Glutamatergic neuron (in vitro differentiated cells): ENCODE measurements around the gene FGF19. TPM values are rescaled to one million over a fixed set of nuclear protein-coding genes. Genes with fewer than 3 reads are reported as not detected.

Experiments used
- DNase-seq: peaks from one replicate; pipeline ENCODE4 v3.0.0; 2022
- H3K27ac Mint-ChIP-seq: one replicate; pipeline ENCODE4 v1.8.0; 2020; ENCODE audit warnings: mild to moderate bottlenecking, mixed read lengths, inconsistent platforms; ENCODE audit not compliant: unreplicated experiment
- H3K27me3 Mint-ChIP-seq: one replicate; pipeline ENCODE4 v1.8.0; 2020; ENCODE audit warnings: mild to moderate bottlenecking, moderate library complexity, mixed read lengths, inconsistent platforms; ENCODE audit not compliant: unreplicated experiment
- H3K36me3 Mint-ChIP-seq: one replicate; pipeline ENCODE4 v1.8.0; 2020; ENCODE audit warnings: mild to moderate bottlenecking, mixed read lengths, inconsistent platforms; ENCODE audit not compliant: unreplicated experiment
- H3K4me1 Mint-ChIP-seq: one replicate; pipeline ENCODE4 v1.8.0; 2020; ENCODE audit warnings: mild to moderate bottlenecking, low read depth, mixed read lengths, inconsistent platforms; ENCODE audit not compliant: unreplicated experiment
- H3K4me3 Mint-ChIP-seq: one replicate; pipeline ENCODE4 v1.8.0; 2020; ENCODE audit warnings: mild to moderate bottlenecking, mixed read lengths, inconsistent platforms; ENCODE audit not compliant: unreplicated experiment
- H3K9me3 Mint-ChIP-seq: one replicate; pipeline ENCODE4 v1.8.0; 2020; ENCODE audit warnings: mild to moderate bottlenecking, moderate library complexity, mixed read lengths, inconsistent platforms; ENCODE audit not compliant: unreplicated experiment
- total RNA-seq: library from RNA; stranded (reverse); fragmentation: NEBNext Ultra II Directional; extraction: Animal tissue kit (Norgen Biotek cat#: 25700); gene quantifications from one replicate; pipeline ENCODE4 v1.2.1, GENCODE V29; 2021; ENCODE audit not compliant: unreplicated experiment
- TF ChIP-seq, protein P1 (sequence below): fragments of 200-600 bp; sonication (generic); IDR thresholded peaks from one replicate; pipeline ENCODE4 v1.5.0; 2021; ENCODE audit not compliant: partially characterized antibody, unreplicated experiment

Gene FGF19
- total RNA-seq, 1 donor from 2014 or later, result 5.1 TPM

DNA sequence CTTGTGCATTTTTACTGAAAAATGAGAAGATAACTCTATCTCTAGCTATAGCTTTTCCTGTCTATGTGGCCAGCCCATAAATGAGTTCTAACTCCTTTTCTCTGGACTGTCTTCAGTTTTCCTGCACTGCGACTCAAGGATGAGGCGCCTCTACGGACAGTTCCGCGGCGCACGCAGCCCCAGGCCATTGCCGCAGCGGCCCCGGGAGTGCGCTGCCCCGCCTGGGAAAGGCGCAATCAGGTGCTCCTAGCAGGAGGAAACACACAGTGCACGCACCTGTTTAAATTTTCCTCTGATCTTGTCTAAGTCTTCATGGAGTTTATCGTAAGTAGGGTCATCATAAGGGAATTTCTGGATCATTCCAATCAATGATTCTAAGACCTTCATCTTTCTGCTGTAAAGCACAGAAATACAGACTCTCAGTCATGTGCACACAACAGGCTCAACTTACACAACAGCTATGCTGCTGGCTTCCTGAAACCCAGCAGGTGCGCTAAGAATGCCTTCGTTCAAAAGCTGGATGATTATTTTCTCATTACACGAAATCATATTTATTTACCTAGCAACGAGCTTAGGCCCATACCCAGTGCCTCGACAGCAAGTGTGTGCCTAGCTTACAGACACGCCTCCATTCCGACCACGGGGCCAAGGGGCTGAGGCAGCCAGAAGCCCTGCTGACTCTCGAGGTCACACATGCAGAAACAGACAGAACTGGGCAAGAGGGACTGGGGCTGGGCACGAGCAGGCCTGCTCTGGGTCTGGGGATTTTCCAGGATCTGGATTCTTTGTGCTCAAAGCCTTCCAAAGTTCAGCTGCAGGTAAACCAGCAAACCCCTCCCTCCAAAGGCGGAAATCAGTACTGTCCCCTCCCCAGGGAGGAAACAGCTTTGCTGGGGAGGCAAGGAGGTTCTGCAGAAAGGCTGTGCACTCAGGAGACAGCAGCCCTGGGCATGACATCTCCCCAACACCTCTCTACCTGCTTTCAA lies 35.9 kb downstream of the FGF19 start:
- no peak for DNase-seq
- Mint-ChIP-seq H3K36me3 (no peaks in the 10 kb centered on the region), H3K9me3 (peaks cover 2% of the 10 kb centered on the region), H3K4me1 (peaks cover 17% of the 10 kb centered on the region), H3K4me3 (no peak overlapping the region), H3K27ac (no peak overlapping the region), H3K27me3 (no peaks in the 10 kb centered on the region)
- TF ChIP-seq, protein P1, sequence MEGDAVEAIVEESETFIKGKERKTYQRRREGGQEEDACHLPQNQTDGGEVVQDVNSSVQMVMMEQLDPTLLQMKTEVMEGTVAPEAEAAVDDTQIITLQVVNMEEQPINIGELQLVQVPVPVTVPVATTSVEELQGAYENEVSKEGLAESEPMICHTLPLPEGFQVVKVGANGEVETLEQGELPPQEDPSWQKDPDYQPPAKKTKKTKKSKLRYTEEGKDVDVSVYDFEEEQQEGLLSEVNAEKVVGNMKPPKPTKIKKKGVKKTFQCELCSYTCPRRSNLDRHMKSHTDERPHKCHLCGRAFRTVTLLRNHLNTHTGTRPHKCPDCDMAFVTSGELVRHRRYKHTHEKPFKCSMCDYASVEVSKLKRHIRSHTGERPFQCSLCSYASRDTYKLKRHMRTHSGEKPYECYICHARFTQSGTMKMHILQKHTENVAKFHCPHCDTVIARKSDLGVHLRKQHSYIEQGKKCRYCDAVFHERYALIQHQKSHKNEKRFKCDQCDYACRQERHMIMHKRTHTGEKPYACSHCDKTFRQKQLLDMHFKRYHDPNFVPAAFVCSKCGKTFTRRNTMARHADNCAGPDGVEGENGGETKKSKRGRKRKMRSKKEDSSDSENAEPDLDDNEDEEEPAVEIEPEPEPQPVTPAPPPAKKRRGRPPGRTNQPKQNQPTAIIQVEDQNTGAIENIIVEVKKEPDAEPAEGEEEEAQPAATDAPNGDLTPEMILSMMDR, result no peak

DNA sequence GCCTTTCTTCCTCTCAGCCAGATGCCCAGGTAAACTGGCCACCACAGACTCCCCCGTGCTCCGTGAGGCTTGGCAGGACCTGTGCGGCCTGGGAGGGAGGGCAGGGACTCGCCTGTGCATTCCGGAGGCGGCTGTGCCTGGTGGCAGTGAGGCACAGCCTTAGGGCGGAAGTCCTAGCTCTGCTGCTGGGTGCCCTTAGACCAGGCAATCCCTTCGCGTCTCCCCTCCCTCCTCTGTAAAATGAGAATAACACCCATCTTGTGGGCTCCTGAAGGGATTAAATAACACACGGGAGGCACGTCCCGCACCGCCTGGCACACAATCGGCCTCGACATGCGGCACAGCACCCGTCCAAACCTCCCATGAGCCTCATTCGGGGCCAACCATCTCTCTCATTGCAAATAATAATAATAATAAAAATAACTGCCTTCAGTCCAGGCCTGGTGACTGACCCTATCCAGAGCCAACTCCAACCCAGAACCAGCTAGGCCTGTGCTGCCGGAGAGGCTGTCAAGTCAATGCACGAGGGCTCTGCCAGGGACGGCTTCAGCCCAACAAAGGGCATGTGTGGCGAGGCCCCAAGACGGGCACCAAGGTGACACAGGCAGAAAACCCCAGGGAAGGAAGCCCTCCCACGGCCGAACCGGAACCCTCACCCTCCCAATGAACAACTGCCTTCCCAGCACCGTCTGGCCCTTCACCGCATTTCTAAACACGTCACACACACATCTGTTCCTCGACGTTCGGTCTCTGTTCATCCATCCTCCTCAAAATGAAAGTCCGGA lies 36.9 kb downstream of the FGF19 start:
- no peak overlapping the region for H3K27ac Mint-ChIP-seq
- no peaks in the 10 kb centered on the region for H3K36me3 Mint-ChIP-seq
- peaks cover 2% of the 10 kb centered on the region for H3K9me3 Mint-ChIP-seq
- peaks cover 17% of the 10 kb centered on the region for H3K4me1 Mint-ChIP-seq
- H3K27me3 Mint-ChIP-seq, result no peaks in the 10 kb centered on the region
- no peak for DNase-seq
- TF ChIP-seq, protein P1, result no peak
- no peak overlapping the region for H3K4me3 Mint-ChIP-seq

DNA sequence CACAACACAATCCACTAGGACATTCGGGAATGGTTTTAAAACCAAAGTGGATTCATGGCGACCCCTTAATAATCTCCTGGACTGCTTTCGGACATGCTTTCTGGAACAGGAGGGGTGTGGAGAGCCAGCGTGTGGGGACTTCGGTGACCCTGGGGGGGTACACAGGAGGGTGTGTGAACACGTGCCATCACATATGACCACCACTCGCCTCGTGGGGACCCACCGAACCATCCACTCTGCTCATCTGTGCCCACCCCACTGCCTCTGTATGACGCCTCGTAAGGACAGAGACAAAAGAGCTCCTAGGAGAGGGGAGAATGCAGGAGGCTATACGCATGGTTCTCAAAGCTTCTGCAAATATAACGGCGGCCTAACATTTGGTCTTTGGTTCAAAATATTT lies 37.6 kb downstream of the FGF19 start:
- Mint-ChIP-seq H3K4me3 (no peak overlapping the region), H3K27me3 (no peaks in the 10 kb centered on the region), H3K27ac (no peak overlapping the region), H3K36me3 (no peaks in the 10 kb centered on the region), H3K9me3 (peaks cover 2% of the 10 kb centered on the region), H3K4me1 (peaks cover 17% of the 10 kb centered on the region)
- no peak for DNase-seq
- TF ChIP-seq, protein P1, result no peak

DNA sequence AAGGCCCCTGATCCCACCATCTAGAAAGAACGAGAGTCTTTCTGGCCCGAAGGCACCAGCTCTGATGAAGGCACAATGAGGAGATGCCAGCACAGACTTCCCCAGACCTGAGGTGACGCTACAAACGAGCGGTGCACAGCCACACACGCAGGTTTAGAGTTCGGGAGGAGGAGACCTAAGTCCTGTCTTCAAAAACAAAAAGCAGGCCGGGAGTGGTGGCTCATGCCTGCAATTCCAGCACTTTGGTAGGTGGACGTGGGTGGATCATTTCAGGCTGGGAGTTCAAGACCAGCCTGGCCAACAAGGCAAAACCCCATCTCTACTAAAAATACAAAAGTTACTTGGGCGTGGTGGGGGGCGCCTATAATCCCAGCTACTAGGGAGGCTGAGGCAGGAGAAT lies 38.2 kb downstream of the FGF19 start:
- no peaks in the 10 kb centered on the region for H3K27me3 Mint-ChIP-seq
- H3K27ac Mint-ChIP-seq, result no peak overlapping the region

More for the DNA sequence above, 38.2 kb downstream of the FGF19 start:
- no peak for DNase-seq
- no peak overlapping the region for H3K4me3 Mint-ChIP-seq
- TF ChIP-seq, protein P1, result no peak
- peaks cover 2% of the 10 kb centered on the region for H3K9me3 Mint-ChIP-seq
- no peaks in the 10 kb centered on the region for H3K36me3 Mint-ChIP-seq
- peaks cover 17% of the 10 kb centered on the region for H3K4me1 Mint-ChIP-seq
